HEK293 (cell line): ENCODE results near the gene DCANP1.

Source experiments
- CTCF ChIA-PET: fragments of 350-600 bp; formaldehyde crosslinking; extraction: SDS; loops from one replicate; lab custom pipeline; 2021; ENCODE audit warnings: antibody characterized with exemption; lab: Yijun Ruan, JAX
- POLR2A ChIA-PET: fragments of 300-600 bp; formaldehyde crosslinking; extraction: SDS; loops from one replicate; lab custom pipeline; 2020; ENCODE audit warnings: antibody characterized with exemption, inconsistent platforms; lab: Yijun Ruan, JAX
- H3K27ac ChIP-seq: fragments of 200-500 bp; sonication (Bioruptor generic); 2 replicates; pipeline ENCODE4 v1.5.1; 2014; ENCODE audit warnings: low read depth, low read length, control low read depth, inconsistent platforms; ENCODE audit errors: extremely low read depth
- H3K36me3 ChIP-seq, 2 experiments: fragments of 200-500 bp in 1 of 2; sonication (Bioruptor generic) in 1 of 2; 1 replicate in 1 of 2; 2 replicates in 1 of 2; pipeline ENCODE4 v1.5.1; 2014 to 2017; ENCODE audit warnings: inconsistent platforms in 2 of 2, low read length in 2 of 2; ENCODE audit not compliant: control insufficient read depth in 2 of 2, insufficient read depth in 1 of 2
- H3K4me1 ChIP-seq: fragments of 200-500 bp; sonication (Bioruptor generic); 2 replicates; pipeline ENCODE4 v1.5.1; 2014; ENCODE audit warnings: mild to moderate bottlenecking, low read length, inconsistent platforms; ENCODE audit not compliant: control insufficient read depth, insufficient read depth
- H3K4me3 ChIP-seq: 2 replicates; pipeline ENCODE4 v1.5.1; 2011; ENCODE audit warnings: low read depth, mild to moderate bottlenecking, control low read depth, low read length, moderate library complexity
- H3K9me3 ChIP-seq: fragments of 200-500 bp; sonication (Bioruptor generic); 2 replicates; pipeline ENCODE4 v1.5.1; 2014; ENCODE audit warnings: low read depth, low read length, inconsistent platforms; ENCODE audit not compliant: control insufficient read depth, insufficient read depth
- EGR2 ChIP-seq: fragments of 450-650 bp; formaldehyde crosslinking; IDR thresholded peaks from 2 replicates; pipeline ENCODE4 v1.5.1; 2016; ENCODE audit warnings: low read depth, missing biosample characterization, missing genetic modification characterization
- HOXD13 ChIP-seq: sonication (generic); formaldehyde crosslinking; IDR thresholded peaks from 2 replicates; pipeline ENCODE4 v1.8.0; 2022; ENCODE audit warnings: missing genetic modification reagents, borderline replicate concordance
- SETDB1 ChIP-seq: IDR thresholded peaks from one replicate; pipeline ENCODE4 v1.6.1; 2017; ENCODE audit warnings: mild to moderate bottlenecking, low read length, moderate library complexity, mixed read lengths; ENCODE audit not compliant: insufficient read length
- ZBTB11 ChIP-seq: fragments of 450-650 bp; formaldehyde crosslinking; conservative IDR thresholded peaks from 2 replicates; pipeline ENCODE4 v1.5.1; 2016; ENCODE audit warnings: low read depth, missing biosample characterization, missing genetic modification characterization
- ZFHX2 ChIP-seq: fragments of 450-650 bp; formaldehyde crosslinking; conservative IDR thresholded peaks from 2 replicates; pipeline ENCODE4 v1.5.1; 2016; ENCODE audit warnings: missing biosample characterization, missing genetic modification characterization
- ZFP41 ChIP-seq: fragments of 450-650 bp; formaldehyde crosslinking; IDR thresholded peaks from 2 replicates; pipeline ENCODE4 v1.5.1; 2016; ENCODE audit warnings: missing biosample characterization, missing genetic modification characterization, borderline replicate concordance
- ZIC2 ChIP-seq: fragments of 450-650 bp; formaldehyde crosslinking; IDR thresholded peaks from 2 replicates; pipeline ENCODE4 v1.5.1; 2016; ENCODE audit warnings: missing biosample characterization, missing genetic modification characterization
- ZNF184 ChIP-seq: fragments of 450-650 bp; IDR thresholded peaks from 2 replicates; pipeline ENCODE4 v1.5.1; 2018; ENCODE audit warnings: missing biosample characterization, mild to moderate bottlenecking, missing genetic modification characterization
- ZNF19 ChIP-seq: fragments of 450-650 bp; formaldehyde crosslinking; IDR thresholded peaks from 2 replicates; pipeline ENCODE4; 2016; ENCODE audit warnings: missing biosample characterization, missing genetic modification characterization, low read depth
- ZNF391 ChIP-seq: fragments of 450-650 bp; formaldehyde crosslinking; IDR thresholded peaks from 2 replicates; pipeline ENCODE4 v1.5.1; 2016; ENCODE audit warnings: low read depth, missing biosample characterization, missing genetic modification characterization, borderline replicate concordance
- ZNF398 ChIP-seq: fragments of 450-650 bp; formaldehyde crosslinking; IDR thresholded peaks from 2 replicates; pipeline ENCODE4 v1.5.1; 2017; ENCODE audit warnings: missing biosample characterization, missing genetic modification characterization
- ZNF521 ChIP-seq: fragments of 450-650 bp; formaldehyde crosslinking; IDR thresholded peaks from 2 replicates; pipeline ENCODE4 v1.5.1; 2017; ENCODE audit warnings: missing biosample characterization, mild to moderate bottlenecking, missing genetic modification characterization
- ZNF555 ChIP-seq: fragments of 450-650 bp; formaldehyde crosslinking; conservative IDR thresholded peaks from 2 replicates; pipeline ENCODE4 v1.5.1; 2017; ENCODE audit warnings: missing biosample characterization, mild to moderate bottlenecking, missing genetic modification characterization, inconsistent platforms
- ZNF571 ChIP-seq: fragments of 450-650 bp; formaldehyde crosslinking; IDR thresholded peaks from 2 replicates; pipeline ENCODE4 v1.5.0; 2017; ENCODE audit warnings: missing biosample characterization, missing genetic modification characterization
- ZNF670 ChIP-seq: fragments of 450-650 bp; formaldehyde crosslinking; IDR thresholded peaks from 2 replicates; pipeline ENCODE4 v1.5.1; 2016; ENCODE audit warnings: missing biosample characterization, missing genetic modification characterization, low read depth
- ZSCAN5A ChIP-seq: fragments of 450-650 bp; formaldehyde crosslinking; IDR thresholded peaks from 2 replicates; pipeline ENCODE4 v1.5.1; 2016; ENCODE audit warnings: missing biosample characterization, missing genetic modification characterization

Gene DCANP1

GRCh38 chr5:135439231-135440205, 7.6 kb downstream of the DCANP1 start:
- Histone ChIP-seq H3K36me3 (no peaks in the 10 kb centered on the region), H3K4me3 (no peak overlapping the region), H3K27ac (no peak overlapping the region), H3K4me1 (no peaks in the 10 kb centered on the region), H3K9me3 (no peaks in the 10 kb centered on the region)
- TF ChIP-seq ZFHX2 (tag by site-specific recombination) (0 out of 2 replicates have a peak, but pooled peaks have one; percentile 8), ZNF670 (tag by site-specific recombination) (no peak), ZSCAN5A (tag by site-specific recombination) (no peak), ZIC2 (tag by site-specific recombination) (no peak), EGR2 (tag by site-specific recombination) (0 out of 2 replicates have a peak, but pooled peaks have one; percentile 13), ZNF571 (no peak), ZNF521 (tag by site-specific recombination) (no peak), ZNF184 (tag by site-specific recombination) (no peak), ZFP41 (tag by site-specific recombination) (no peak), ZNF19 (tag by site-specific recombination) (no peak), HOXD13 (no peak), ZNF555 (tag by site-specific recombination) (no peak), ZNF391 (tag by site-specific recombination) (no peak), ZNF398 (tag by site-specific recombination) (no peak)
- CTCF ChIA-PET: interaction anchor here (1.8 to 3.1 kb wide), 5 partner anchors 14 to 121 kb away, joined by 5 to 21 read pairs (median 17); no protein-coding TSS in a partner anchor
- POLR2A ChIA-PET: no interaction called here

GRCh38 chr5:135438636-135439221, 8.4 kb downstream of the DCANP1 start:
- H3K4me3 ChIP-seq: no peak overlapping the region
- ChIA-PET CTCF (interaction anchor here (0.6 to 3.0 kb wide), 4 partner anchors 14 to 122 kb away, joined by 4 to 18 read pairs (median 10); no protein-coding TSS in a partner anchor), POLR2A (interaction anchor here (0.6 kb wide), 1 partner anchor 24 kb away, joined by 4 read pairs; no protein-coding TSS in a partner anchor)
- no peaks in the 10 kb centered on the region for H3K4me1 ChIP-seq
- TF ChIP-seq ZBTB11 (tag by site-specific recombination): no peak
- TF ChIP-seq SETDB1: no peak
- H3K9me3 ChIP-seq: no peaks in the 10 kb centered on the region
- H3K27ac ChIP-seq: no peak overlapping the region
- H3K36me3 ChIP-seq: no peaks in the 10 kb centered on the region
